Mesothelial cell of epicardium (in vitro differentiated cells): ENCODE data around the gene CHIT1. TPM values are rescaled to one million over a fixed set of nuclear protein-coding genes. Genes with fewer than 3 reads are reported as not detected.

Experiments
- DNase-seq, 2 experiments: peaks; one replicate each; pipeline ENCODE4 v3.0.0; 2021; ENCODE audit warnings: low spot score in 2 of 2; ENCODE audit not compliant: unreplicated experiment in 2 of 2
- H3K27ac Mint-ChIP-seq: 2 replicates; pipeline ENCODE4 v1.8.0; 2021; ENCODE audit warnings: mixed read lengths
- H3K27me3 Mint-ChIP-seq: 2 replicates; pipeline ENCODE4 v1.8.0; 2021; ENCODE audit warnings: low read depth, mixed read lengths
- H3K36me3 Mint-ChIP-seq: 2 replicates; pipeline ENCODE4 v1.8.0; 2021; ENCODE audit warnings: mixed read lengths
- H3K4me1 Mint-ChIP-seq: 2 replicates; pipeline ENCODE4 v1.8.0; 2021; ENCODE audit warnings: mixed read lengths
- H3K4me3 Mint-ChIP-seq: 2 replicates; pipeline ENCODE4 v1.8.0; 2021; ENCODE audit warnings: mild to moderate bottlenecking, moderate library complexity, mixed read lengths
- H3K9me3 Mint-ChIP-seq: 2 replicates; pipeline ENCODE4 v1.8.0; 2021; ENCODE audit warnings: mixed read lengths
- CTCF ChIP-seq: fragments of 200-600 bp; sonication (generic); IDR thresholded peaks from one replicate; pipeline ENCODE4 v1.5.0; 2021; ENCODE audit warnings: antibody characterized with exemption; ENCODE audit not compliant: unreplicated experiment
- total RNA-seq: library from RNA; stranded (reverse); gene quantifications from 3 replicates; pipeline ENCODE4 v1.2.1, GENCODE V29; 2021

Gene CHIT1
- total RNA-seq, 1 donor from 2014 or later: 0.13 TPM

DNA sequence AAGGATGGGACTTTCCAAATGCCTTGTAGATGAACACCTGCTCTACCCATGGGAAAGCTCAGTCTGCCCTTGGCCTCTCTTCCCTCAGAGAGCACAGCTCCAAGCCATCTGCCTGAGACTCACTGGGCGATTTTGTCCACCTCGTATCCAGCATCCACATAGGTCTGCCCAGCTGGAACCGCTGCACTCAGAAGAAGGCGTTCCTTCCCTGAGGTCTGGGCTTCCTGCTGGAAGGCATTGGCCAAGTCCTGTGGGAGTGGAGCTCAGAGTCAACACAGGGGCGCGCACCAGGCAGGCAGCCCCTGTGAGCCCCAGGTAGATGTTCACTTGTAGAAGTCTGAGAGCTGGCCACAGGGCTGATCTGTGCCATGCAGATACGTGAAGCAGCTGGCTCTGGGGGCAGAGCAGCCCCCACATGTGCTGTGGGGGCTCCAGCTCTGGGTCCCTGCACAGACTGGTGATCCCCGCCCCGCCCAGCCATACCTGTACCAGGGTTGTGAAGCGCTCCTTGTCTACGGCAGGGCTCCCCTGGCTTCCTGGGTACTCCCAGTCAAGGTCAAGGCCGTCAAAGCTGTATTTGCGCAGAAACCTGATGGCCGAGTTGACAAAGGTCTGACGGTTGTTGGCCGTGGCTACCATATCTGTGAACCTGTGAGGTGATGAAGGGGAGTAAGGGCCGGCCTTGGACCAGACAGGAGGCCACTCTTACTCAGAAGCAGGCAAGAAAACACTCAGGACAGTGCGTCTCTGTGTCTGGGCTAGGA lies 6.3 kb downstream of the CHIT1 start:
- H3K4me1 Mint-ChIP-seq: no peaks in the 10 kb centered on the region
- H3K4me3 Mint-ChIP-seq: no peak overlapping the region
- H3K36me3 Mint-ChIP-seq: no peaks in the 10 kb centered on the region
- H3K9me3 Mint-ChIP-seq: no peaks in the 10 kb centered on the region
- no peak overlapping the region for H3K27ac Mint-ChIP-seq
- peaks cover 69% of the 10 kb centered on the region for H3K27me3 Mint-ChIP-seq
- peak in 1 of 2 experiments; percentile 31 for DNase-seq
- TF ChIP-seq CTCF: no peak

GRCh38 chr1:203219934-203220333 lies 9.5 kb downstream of the CHIT1 start:
- no peak for TF ChIP-seq CTCF
- H3K4me1 Mint-ChIP-seq: no peaks in the 10 kb centered on the region
- H3K4me3 Mint-ChIP-seq: no peak overlapping the region
- H3K27me3 Mint-ChIP-seq: peaks cover 56% of the 10 kb centered on the region
- no peaks in the 10 kb centered on the region for H3K9me3 Mint-ChIP-seq
- peak in 1 of 2 experiments; percentile 36 for DNase-seq
- H3K27ac Mint-ChIP-seq: no peak overlapping the region
- H3K36me3 Mint-ChIP-seq: no peaks in the 10 kb centered on the region

GRCh38 chr1:203219171-203219570 lies 10.3 kb downstream of the CHIT1 start:
- Mint-ChIP-seq H3K27ac (no peak overlapping the region), H3K4me3 (no peak overlapping the region), H3K9me3 (no peaks in the 10 kb centered on the region), H3K4me1 (no peaks in the 10 kb centered on the region), H3K27me3 (peaks cover 52% of the 10 kb centered on the region), H3K36me3 (no peaks in the 10 kb centered on the region)
- DNase-seq: peak in 1 of 2 experiments; percentile 20
- TF ChIP-seq CTCF: no peak

GRCh38 chr1:203217668-203218067 lies 11.8 kb downstream of the CHIT1 start:
- no peaks in the 10 kb centered on the region for H3K4me1 Mint-ChIP-seq
- DNase-seq: peak in 1 of 2 experiments; percentile 28
- H3K27ac Mint-ChIP-seq: no peak overlapping the region
- H3K27me3 Mint-ChIP-seq: peaks cover 40% of the 10 kb centered on the region
- TF ChIP-seq CTCF: no peak
- no peaks in the 10 kb centered on the region for H3K9me3 Mint-ChIP-seq
- H3K4me3 Mint-ChIP-seq: no peak overlapping the region
- H3K36me3 Mint-ChIP-seq: no peaks in the 10 kb centered on the region

DNA sequence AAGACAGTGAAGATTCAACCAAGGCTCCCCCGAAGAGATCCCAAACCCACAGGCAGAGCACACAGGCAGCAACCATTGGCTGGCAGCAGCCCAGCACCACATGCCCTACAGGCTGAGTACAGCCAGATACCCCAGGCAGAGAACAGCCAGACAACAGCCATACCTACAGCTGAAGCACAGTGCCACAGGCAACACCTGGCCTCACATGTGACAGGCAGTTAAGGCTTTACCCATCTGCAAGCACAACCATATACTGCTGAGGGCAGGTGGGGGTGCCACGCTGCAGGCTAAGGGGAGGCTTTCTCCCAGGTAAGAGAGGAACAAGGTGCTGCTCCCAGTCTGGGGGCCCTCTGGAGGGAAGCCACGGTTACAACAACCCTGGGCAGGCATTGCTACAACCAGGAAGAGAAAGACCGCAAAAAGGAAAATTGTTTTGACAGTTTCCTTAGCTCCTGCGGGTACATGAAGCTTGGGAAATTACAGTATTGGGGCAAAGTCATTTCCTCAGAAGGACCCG lies 12.3 kb downstream of the CHIT1 start:
- Mint-ChIP-seq H3K4me1 (no peaks in the 10 kb centered on the region), H3K36me3 (no peaks in the 10 kb centered on the region), H3K27ac (no peak overlapping the region), H3K27me3 (peaks cover 38% of the 10 kb centered on the region), H3K9me3 (no peaks in the 10 kb centered on the region), H3K4me3 (no peak overlapping the region)
- no peak for TF ChIP-seq CTCF
- no peak for DNase-seq
